PFSK-1 (cell line): ENCODE measurements around the gene PPP2R2B.

Experiments
- POLR2AphosphoS5 ChIP-seq: IDR thresholded peaks from 2 replicates; pipeline ENCODE4 v1.6.1; 2012; ENCODE audit warnings: low read depth, mild to moderate bottlenecking, control low read depth, low read length, moderate library complexity
- REST ChIP-seq, 2 experiments: IDR thresholded peaks; 2 replicates each; pipeline versions ENCODE4 v1.6.1 to v1.8.0; 2011 to 2012; ENCODE audit warnings: low read depth in 2 of 2, low read length in 2 of 2, control low read depth in 1 of 2, inconsistent platforms in 1 of 2, mild to moderate bottlenecking in 1 of 2, moderate library complexity in 1 of 2; ENCODE audit not compliant: insufficient read depth in 1 of 2
- SIN3A ChIP-seq: IDR thresholded peaks from 2 replicates; pipeline ENCODE4 v1.6.1; 2012; ENCODE audit warnings: mild to moderate bottlenecking, low read length, moderate library complexity, borderline replicate concordance; ENCODE audit not compliant: insufficient read depth

DNA sequence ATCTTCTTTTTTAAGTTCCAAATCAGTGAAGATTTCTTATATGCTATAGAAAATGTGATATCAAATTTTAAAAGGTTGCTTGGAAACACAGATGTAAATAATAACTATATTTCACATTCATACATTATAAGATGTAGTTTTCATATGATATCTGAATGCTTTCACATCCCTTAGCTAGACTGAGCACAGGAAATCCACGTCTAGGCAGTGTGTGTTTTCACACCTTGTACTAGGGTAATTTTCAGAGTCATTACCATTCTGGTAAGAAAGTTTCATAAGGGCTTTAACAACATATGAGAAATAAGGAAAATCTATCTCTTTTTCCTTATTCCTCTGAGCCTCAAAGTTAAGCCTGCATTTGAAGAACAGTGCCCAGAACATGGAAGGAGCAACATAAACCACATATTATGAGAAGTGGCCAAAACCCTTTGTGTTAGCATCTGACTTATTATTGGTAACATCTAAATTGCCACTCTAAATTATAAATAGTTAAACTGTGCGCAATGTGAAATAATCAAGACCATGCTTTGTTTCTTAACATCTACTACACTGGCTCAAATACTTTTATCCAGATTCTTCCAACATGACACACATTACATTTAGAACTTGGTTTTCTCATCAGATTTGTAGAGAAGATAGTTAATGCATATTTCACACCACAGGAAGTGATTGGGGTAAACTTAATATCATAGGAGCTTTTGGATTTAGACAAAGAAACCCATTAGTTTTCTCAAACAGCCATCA, 113.3 kb downstream of the PPP2R2B start:
- no peak for TF ChIP-seq POLR2AphosphoS5
- TF ChIP-seq SIN3A: no peak
- no peak for TF ChIP-seq REST (IDR thresholded peaks at IDR 0.05; ENCODE audit: insufficient read depth in 1 of 2, low read depth in 2 of 2, low read length in 2 of 2)
